Neural cell (in vitro differentiated cells): ENCODE results near the gene ATP2B2. TPM values are rescaled to one million over a fixed set of nuclear protein-coding genes. Genes with fewer than 3 reads are reported as not detected.

Source experiments
- H2AFZ ChIP-seq: fragments of 200-600, 300-800 bp; sonication (generic), shearing (Covaris generic); 2 replicates; pipeline ENCODE4 v1.6.0; 2014; ENCODE audit warnings: low read depth, mild to moderate bottlenecking, antibody characterized with exemption, low read length, moderate library complexity
- H3F3A ChIP-seq: fragments of 200-600 bp; shearing (Covaris generic); 2 replicates; pipeline ENCODE4 v1.6.1; 2016; ENCODE audit warnings: mild to moderate bottlenecking, moderate library complexity, mixed read lengths, antibody characterized with exemption, low read length; ENCODE audit not compliant: insufficient read depth, poor library complexity, severe bottlenecking
- H3K27ac ChIP-seq: fragments of 200-600, 300-800 bp; sonication (generic), shearing (Covaris generic); 2 replicates; pipeline ENCODE4 v1.5.1; 2014; ENCODE audit warnings: mild to moderate bottlenecking, low read length, moderate library complexity
- H3K27me3 ChIP-seq: fragments of 300-800, 200-600 bp; sonication (generic), shearing (Covaris generic); 2 replicates; pipeline ENCODE4 v1.6.0; 2014; ENCODE audit warnings: mild to moderate bottlenecking, low read depth, low read length, moderate library complexity; ENCODE audit not compliant: insufficient read depth
- H3K36me3 ChIP-seq: fragments of 300-800, 200-600 bp; sonication (generic), shearing (Covaris generic); 2 replicates; pipeline ENCODE4 v1.5.1; 2014; ENCODE audit warnings: mild to moderate bottlenecking, antibody characterized with exemption, low read length, moderate library complexity; ENCODE audit not compliant: insufficient read depth
- H3K4me2 ChIP-seq: fragments of 300-800, 200-600 bp; sonication (generic), shearing (Covaris generic); 2 replicates; pipeline ENCODE4 v1.6.0; 2014; ENCODE audit warnings: mild to moderate bottlenecking, low read length
- H3K4me3 ChIP-seq: fragments of 300-800, 200-600 bp; sonication (generic), shearing (Covaris generic); 2 replicates; pipeline ENCODE4 v1.5.1; 2014; ENCODE audit warnings: mild to moderate bottlenecking, low read length, moderate library complexity
- H3K79me2 ChIP-seq: fragments of 200-600 bp; shearing (Covaris generic); replicated peaks from 2 replicates; pipeline ENCODE4 v1.6.0; 2014; ENCODE audit warnings: mild to moderate bottlenecking, low read length, moderate library complexity; ENCODE audit not compliant: insufficient read depth
- H3K9ac ChIP-seq: fragments of 300-800, 200-600 bp; sonication (generic), shearing (Covaris generic); 2 replicates; pipeline ENCODE4 v1.6.1; 2016; ENCODE audit warnings: mild to moderate bottlenecking, low read length, mixed read lengths
- H3K9me2 ChIP-seq: fragments of 200-600 bp; shearing (Covaris generic); 2 replicates; pipeline ENCODE4 v1.6.1; 2016; ENCODE audit warnings: mild to moderate bottlenecking, low read length, mixed read lengths; ENCODE audit not compliant: insufficient read depth
- H3K9me3 ChIP-seq: fragments of 200-600, 300-800 bp; sonication (generic), shearing (Covaris generic); 2 replicates; pipeline ENCODE4 v1.6.1; 2016; ENCODE audit warnings: mild to moderate bottlenecking, mixed run types, low read length, moderate library complexity, mixed read lengths
- H4K20me1 ChIP-seq: fragments of 200-600 bp; shearing (Covaris generic); 2 replicates; pipeline ENCODE4 v1.6.1; 2016; ENCODE audit warnings: mild to moderate bottlenecking, mixed run types; ENCODE audit not compliant: insufficient read depth
- EP300 ChIP-seq: fragments of 450-650 bp; conservative IDR thresholded peaks from 2 replicates; pipeline ENCODE4 v1.6.1; 2014; ENCODE audit warnings: antibody characterized with exemption, mild to moderate bottlenecking, moderate library complexity; ENCODE audit not compliant: poor library complexity, severe bottlenecking
- EZH2 ChIP-seq: fragments of 200-600, 300-800 bp; shearing (Covaris generic), sonication (generic); IDR thresholded peaks from 2 replicates; pipeline ENCODE4 v1.6.1; 2014; ENCODE audit warnings: antibody characterized with exemption, low read length, borderline replicate concordance, mild to moderate bottlenecking; ENCODE audit not compliant: insufficient read depth, poor library complexity, severe bottlenecking
- MXI1 ChIP-seq: fragments of 450-650 bp; conservative IDR thresholded peaks from 2 replicates; pipeline ENCODE4 v1.6.1; 2014; ENCODE audit warnings: antibody characterized with exemption, mild to moderate bottlenecking; ENCODE audit not compliant: poor library complexity, severe bottlenecking
- POLR2AphosphoS5 ChIP-seq: IDR thresholded peaks from 2 replicates; pipeline ENCODE4 v1.6.1; 2012
- RAD21 ChIP-seq: fragments of 450-650 bp; conservative IDR thresholded peaks from 2 replicates; pipeline ENCODE4 v1.6.1; 2014; ENCODE audit warnings: antibody characterized with exemption, mild to moderate bottlenecking, moderate library complexity
- SMC3 ChIP-seq: fragments of 450-650 bp; conservative IDR thresholded peaks from 2 replicates; pipeline ENCODE4 v1.6.1; 2014; ENCODE audit warnings: antibody characterized with exemption, mild to moderate bottlenecking, moderate library complexity; ENCODE audit not compliant: poor library complexity
- TAF1 ChIP-seq: IDR thresholded peaks from 2 replicates; pipeline ENCODE4 v1.6.1; 2012; ENCODE audit warnings: low read depth
- polyA plus RNA-seq: library from polyadenylated mRNA; depleted of rRNA; stranded (reverse); fragments of >200 nt; gene quantifications from 2 replicates; pipeline ENCODE4 v1.2.3, GENCODE V29; 2014
- TF ChIP-seq, protein P1 (sequence below): IDR thresholded peaks from 2 replicates; pipeline ENCODE4 v1.6.1; 2012; ENCODE audit warnings: borderline replicate concordance
- TF ChIP-seq, protein P2 (sequence below): fragments of 450-650 bp; IDR thresholded peaks from 2 replicates; pipeline ENCODE4 v1.5.1; 2014; ENCODE audit warnings: antibody characterized with exemption, mild to moderate bottlenecking, moderate library complexity; ENCODE audit not compliant: poor library complexity, severe bottlenecking

Gene ATP2B2
- polyA plus RNA-seq, 1 donor from 2014 or later = 8.3 TPM

GRCh38 chr3:10471054-10471688 is 34.2 kb downstream of the ATP2B2 start:
- Histone ChIP-seq H3K9me3 (no peaks in the 10 kb centered on the region), H3K4me2 (peak overlapping the region; percentile 48), H3K27ac (peak overlapping the region; percentile 35), H3K27me3 (no peaks in the 10 kb centered on the region), H3K4me3 (peak overlapping the region; percentile 49), H3F3A (no peaks in the 10 kb centered on the region), H4K20me1 (no peaks in the 10 kb centered on the region), H3K36me3 (no peaks in the 10 kb centered on the region), H3K9me2 (no peaks in the 10 kb centered on the region), H3K79me2 (no peaks in the 10 kb centered on the region), H3K9ac (peak overlapping the region; percentile 48), H2AFZ (peak overlapping the region; percentile 14)
- TF ChIP-seq SMC3 (no peak), EP300 (no peak), MXI1 (no peak), TAF1 (no peak), POLR2AphosphoS5 (no peak), EZH2 (no peak), RAD21 (no peak)
- TF ChIP-seq, protein P1, sequence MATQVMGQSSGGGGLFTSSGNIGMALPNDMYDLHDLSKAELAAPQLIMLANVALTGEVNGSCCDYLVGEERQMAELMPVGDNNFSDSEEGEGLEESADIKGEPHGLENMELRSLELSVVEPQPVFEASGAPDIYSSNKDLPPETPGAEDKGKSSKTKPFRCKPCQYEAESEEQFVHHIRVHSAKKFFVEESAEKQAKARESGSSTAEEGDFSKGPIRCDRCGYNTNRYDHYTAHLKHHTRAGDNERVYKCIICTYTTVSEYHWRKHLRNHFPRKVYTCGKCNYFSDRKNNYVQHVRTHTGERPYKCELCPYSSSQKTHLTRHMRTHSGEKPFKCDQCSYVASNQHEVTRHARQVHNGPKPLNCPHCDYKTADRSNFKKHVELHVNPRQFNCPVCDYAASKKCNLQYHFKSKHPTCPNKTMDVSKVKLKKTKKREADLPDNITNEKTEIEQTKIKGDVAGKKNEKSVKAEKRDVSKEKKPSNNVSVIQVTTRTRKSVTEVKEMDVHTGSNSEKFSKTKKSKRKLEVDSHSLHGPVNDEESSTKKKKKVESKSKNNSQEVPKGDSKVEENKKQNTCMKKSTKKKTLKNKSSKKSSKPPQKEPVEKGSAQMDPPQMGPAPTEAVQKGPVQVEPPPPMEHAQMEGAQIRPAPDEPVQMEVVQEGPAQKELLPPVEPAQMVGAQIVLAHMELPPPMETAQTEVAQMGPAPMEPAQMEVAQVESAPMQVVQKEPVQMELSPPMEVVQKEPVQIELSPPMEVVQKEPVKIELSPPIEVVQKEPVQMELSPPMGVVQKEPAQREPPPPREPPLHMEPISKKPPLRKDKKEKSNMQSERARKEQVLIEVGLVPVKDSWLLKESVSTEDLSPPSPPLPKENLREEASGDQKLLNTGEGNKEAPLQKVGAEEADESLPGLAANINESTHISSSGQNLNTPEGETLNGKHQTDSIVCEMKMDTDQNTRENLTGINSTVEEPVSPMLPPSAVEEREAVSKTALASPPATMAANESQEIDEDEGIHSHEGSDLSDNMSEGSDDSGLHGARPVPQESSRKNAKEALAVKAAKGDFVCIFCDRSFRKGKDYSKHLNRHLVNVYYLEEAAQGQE = no peak
- TF ChIP-seq, protein P2, sequence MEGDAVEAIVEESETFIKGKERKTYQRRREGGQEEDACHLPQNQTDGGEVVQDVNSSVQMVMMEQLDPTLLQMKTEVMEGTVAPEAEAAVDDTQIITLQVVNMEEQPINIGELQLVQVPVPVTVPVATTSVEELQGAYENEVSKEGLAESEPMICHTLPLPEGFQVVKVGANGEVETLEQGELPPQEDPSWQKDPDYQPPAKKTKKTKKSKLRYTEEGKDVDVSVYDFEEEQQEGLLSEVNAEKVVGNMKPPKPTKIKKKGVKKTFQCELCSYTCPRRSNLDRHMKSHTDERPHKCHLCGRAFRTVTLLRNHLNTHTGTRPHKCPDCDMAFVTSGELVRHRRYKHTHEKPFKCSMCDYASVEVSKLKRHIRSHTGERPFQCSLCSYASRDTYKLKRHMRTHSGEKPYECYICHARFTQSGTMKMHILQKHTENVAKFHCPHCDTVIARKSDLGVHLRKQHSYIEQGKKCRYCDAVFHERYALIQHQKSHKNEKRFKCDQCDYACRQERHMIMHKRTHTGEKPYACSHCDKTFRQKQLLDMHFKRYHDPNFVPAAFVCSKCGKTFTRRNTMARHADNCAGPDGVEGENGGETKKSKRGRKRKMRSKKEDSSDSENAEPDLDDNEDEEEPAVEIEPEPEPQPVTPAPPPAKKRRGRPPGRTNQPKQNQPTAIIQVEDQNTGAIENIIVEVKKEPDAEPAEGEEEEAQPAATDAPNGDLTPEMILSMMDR = no peak

DNA sequence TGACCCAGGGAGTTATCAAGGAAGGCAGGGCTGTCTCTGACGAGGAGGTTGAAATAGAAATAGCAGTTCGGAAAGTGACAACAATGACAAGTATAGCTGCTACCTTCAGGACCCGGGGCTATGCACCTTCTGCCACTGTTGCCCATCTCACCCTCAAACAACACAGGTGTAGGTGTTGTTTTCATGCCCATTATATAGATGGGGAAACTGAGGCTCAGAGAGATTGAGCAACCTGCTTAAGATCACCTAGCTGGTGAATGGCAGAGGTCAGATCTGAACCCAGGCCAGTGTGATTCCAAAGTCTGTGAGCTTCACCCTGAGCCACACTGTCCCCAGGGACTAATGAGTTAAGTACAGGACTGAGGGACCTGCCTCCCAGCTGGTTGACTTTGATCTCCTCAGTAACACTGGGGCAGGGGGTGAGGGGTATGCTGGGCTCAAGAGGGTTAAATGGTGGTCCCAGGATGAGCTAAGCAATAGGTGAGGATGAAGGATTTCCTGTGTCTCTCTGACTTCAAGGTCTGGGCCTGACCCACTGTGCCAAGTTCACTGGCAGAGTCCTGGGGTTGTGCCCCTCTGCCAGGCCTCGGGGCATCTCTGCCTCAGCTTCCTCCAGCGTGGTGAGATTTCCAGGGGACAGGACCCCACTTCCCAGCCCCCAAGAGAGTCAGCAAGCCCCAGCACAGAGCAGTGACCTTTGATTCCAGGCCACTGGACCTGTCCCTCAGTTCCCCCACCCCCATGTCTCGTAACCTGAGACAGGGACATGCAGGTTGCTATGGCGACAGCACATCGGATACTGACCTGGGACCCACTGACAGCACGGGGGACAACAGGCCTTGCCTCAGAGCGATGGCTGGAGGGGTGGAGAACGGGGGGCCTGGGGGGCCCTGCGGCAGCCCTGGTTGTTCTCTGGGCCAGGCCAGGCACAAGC is 35.0 kb downstream of the ATP2B2 start:
- H3K27ac ChIP-seq = peak overlapping the region; percentile 35

More for the DNA sequence above, 35.0 kb downstream of the ATP2B2 start:
- no peak overlapping the region for H2AFZ ChIP-seq
- no peaks in the 10 kb centered on the region for H3K27me3 ChIP-seq
- H3K9me3 ChIP-seq = no peaks in the 10 kb centered on the region
- no peaks in the 10 kb centered on the region for H4K20me1 ChIP-seq
- H3K36me3 ChIP-seq = no peaks in the 10 kb centered on the region
- TF ChIP-seq TAF1 (no peak), EZH2 (no peak), EP300 (no peak), POLR2AphosphoS5 (no peak), MXI1 (no peak), RAD21 (no peak)
- TF ChIP-seq, protein P2 = no peak
- TF ChIP-seq, protein P1 = no peak
- H3K79me2 ChIP-seq = no peaks in the 10 kb centered on the region
- no peaks in the 10 kb centered on the region for H3F3A ChIP-seq
- H3K9ac ChIP-seq = peak overlapping the region; percentile 48
- H3K9me2 ChIP-seq = no peaks in the 10 kb centered on the region
- H3K4me3 ChIP-seq = peak overlapping the region; percentile 49
- peak overlapping the region; percentile 48 for H3K4me2 ChIP-seq
